ENCODE measurements around the gene ARL8B. TPM values are rescaled to one million over a fixed set of nuclear protein-coding genes. Genes with fewer than 3 reads are reported as not detected.

The ARL8B gene
- total RNA-seq, 1 donor from 2014 or later = 39.3 TPM

DNA sequence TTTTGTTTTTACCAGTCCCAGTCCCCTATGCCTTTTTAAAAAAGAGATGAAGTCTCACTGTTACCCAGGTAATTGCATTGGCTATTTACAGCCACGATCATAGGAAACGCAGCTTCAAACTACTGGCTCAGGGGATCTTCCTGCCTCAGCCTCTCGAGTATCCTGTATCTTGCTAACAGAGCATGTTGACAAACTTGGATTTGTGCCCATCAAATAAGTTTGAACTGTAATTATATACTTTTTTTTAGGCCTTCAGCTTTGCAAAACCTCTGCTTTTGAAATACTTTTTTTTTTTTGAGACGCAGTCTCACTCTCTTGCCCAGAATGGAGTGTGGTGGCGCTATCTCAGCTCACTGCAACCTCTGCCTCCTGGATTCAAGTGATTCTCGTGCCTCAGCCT is 62.4 kb downstream of the ARL8B start:
- H3K9ac ChIP-seq = no peak overlapping the region
- H3K4me2 ChIP-seq = no peak overlapping the region
- Mint-ChIP-seq H3K27ac (no peak overlapping the region), H3K4me3 (no peak overlapping the region), H3K9me3 (no peaks in the 10 kb centered on the region), H3K36me3 (peaks cover 6% of the 10 kb centered on the region), H3K4me1 (peaks cover 18% of the 10 kb centered on the region), H3K27me3 (ENCODE audit: insufficient read depth, low read depth) (peaks cover 6% of the 10 kb centered on the region)
- H3K36me3 ChIP-seq = no peaks in the 10 kb centered on the region
- H3K4me3 ChIP-seq = no peak overlapping the region
- DNase-seq (ENCODE audit: low spot score) = no peak
- no peak overlapping the region for H3K27ac ChIP-seq
- TF ChIP-seq, protein P1, sequence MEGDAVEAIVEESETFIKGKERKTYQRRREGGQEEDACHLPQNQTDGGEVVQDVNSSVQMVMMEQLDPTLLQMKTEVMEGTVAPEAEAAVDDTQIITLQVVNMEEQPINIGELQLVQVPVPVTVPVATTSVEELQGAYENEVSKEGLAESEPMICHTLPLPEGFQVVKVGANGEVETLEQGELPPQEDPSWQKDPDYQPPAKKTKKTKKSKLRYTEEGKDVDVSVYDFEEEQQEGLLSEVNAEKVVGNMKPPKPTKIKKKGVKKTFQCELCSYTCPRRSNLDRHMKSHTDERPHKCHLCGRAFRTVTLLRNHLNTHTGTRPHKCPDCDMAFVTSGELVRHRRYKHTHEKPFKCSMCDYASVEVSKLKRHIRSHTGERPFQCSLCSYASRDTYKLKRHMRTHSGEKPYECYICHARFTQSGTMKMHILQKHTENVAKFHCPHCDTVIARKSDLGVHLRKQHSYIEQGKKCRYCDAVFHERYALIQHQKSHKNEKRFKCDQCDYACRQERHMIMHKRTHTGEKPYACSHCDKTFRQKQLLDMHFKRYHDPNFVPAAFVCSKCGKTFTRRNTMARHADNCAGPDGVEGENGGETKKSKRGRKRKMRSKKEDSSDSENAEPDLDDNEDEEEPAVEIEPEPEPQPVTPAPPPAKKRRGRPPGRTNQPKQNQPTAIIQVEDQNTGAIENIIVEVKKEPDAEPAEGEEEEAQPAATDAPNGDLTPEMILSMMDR (IDR thresholded peaks at IDR 0.05) = no peak
- TF ChIP-seq EZH2 (IDR thresholded peaks at IDR 0.05) = no peak
- TF ChIP-seq EZH2phosphoT487 (IDR thresholded peaks at IDR 0.05) = no peak
- H3K9me3 ChIP-seq (ENCODE audit: low read depth) = no peaks in the 10 kb centered on the region
- H4K20me1 ChIP-seq (ENCODE audit: low read depth) = peaks cover 15% of the 10 kb centered on the region
- peaks cover 20% of the 10 kb centered on the region for H3K27me3 ChIP-seq
- H3F3A ChIP-seq (ENCODE audit: low read depth) = peaks cover 6% of the 10 kb centered on the region
- H2AFZ ChIP-seq (replicated peaks) = no peak overlapping the region
- peaks cover 16% of the 10 kb centered on the region for H3K79me2 ChIP-seq (ENCODE audit: low read depth)
- no peaks in the 10 kb centered on the region for H3K4me1 ChIP-seq

DNA sequence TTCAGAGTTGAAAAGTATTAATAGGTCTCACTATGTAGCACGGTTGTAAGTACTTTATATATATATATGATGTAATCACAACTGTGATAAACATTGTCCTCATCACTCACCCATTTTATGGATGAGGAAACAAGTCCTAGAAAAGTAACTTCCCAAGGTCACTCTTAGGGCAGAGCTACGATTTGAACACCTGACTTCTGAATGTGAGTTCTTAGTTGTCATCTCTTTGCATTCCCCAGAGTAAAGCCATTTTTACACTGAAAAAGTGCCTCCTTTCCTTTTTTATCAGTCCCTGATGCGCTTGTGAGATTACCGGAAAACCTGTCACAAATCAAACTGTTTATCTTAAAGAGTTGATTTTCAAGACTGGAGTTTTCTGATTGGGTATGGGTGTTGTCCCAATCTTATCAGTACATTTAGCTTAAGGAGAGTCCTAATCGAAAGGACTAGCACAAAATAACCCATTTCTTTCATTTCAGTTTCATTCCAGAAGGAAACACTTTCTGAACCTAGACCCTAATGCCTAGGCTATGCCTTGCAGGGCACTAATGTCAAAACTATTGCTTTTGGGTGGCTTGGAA is 63.1 kb downstream of the ARL8B start:
- TF ChIP-seq EZH2phosphoT487 (IDR thresholded peaks at IDR 0.05) = no peak
- no peak for TF ChIP-seq EZH2 (IDR thresholded peaks at IDR 0.05)
- TF ChIP-seq, protein P1 (IDR thresholded peaks at IDR 0.05) = no peak
- H3K4me3 Mint-ChIP-seq = no peak overlapping the region
- peaks cover 24% of the 10 kb centered on the region for H3K4me1 Mint-ChIP-seq
- no peak overlapping the region for H3K9ac ChIP-seq
- peaks cover 6% of the 10 kb centered on the region for H3F3A ChIP-seq (ENCODE audit: low read depth)
- peaks cover 23% of the 10 kb centered on the region for H3K79me2 ChIP-seq (ENCODE audit: low read depth)
- no peak overlapping the region for H3K4me3 ChIP-seq
- peaks cover 20% of the 10 kb centered on the region for H3K27me3 ChIP-seq
- no peaks in the 10 kb centered on the region for H3K36me3 ChIP-seq
- no peak for DNase-seq (ENCODE audit: low spot score)
- H3K9me3 Mint-ChIP-seq = no peaks in the 10 kb centered on the region
- H2AFZ ChIP-seq (replicated peaks) = no peak overlapping the region
- no peaks in the 10 kb centered on the region for H3K9me3 ChIP-seq (ENCODE audit: low read depth)
- H4K20me1 ChIP-seq (ENCODE audit: low read depth) = peaks cover 15% of the 10 kb centered on the region
- no peak overlapping the region for H3K27ac Mint-ChIP-seq
- H3K36me3 Mint-ChIP-seq = peaks cover 11% of the 10 kb centered on the region
- no peaks in the 10 kb centered on the region for H3K4me1 ChIP-seq
- no peak overlapping the region for H3K27ac ChIP-seq
- no peak overlapping the region for H3K4me2 ChIP-seq
- peaks cover 6% of the 10 kb centered on the region for H3K27me3 Mint-ChIP-seq (ENCODE audit: insufficient read depth, low read depth)

DNA sequence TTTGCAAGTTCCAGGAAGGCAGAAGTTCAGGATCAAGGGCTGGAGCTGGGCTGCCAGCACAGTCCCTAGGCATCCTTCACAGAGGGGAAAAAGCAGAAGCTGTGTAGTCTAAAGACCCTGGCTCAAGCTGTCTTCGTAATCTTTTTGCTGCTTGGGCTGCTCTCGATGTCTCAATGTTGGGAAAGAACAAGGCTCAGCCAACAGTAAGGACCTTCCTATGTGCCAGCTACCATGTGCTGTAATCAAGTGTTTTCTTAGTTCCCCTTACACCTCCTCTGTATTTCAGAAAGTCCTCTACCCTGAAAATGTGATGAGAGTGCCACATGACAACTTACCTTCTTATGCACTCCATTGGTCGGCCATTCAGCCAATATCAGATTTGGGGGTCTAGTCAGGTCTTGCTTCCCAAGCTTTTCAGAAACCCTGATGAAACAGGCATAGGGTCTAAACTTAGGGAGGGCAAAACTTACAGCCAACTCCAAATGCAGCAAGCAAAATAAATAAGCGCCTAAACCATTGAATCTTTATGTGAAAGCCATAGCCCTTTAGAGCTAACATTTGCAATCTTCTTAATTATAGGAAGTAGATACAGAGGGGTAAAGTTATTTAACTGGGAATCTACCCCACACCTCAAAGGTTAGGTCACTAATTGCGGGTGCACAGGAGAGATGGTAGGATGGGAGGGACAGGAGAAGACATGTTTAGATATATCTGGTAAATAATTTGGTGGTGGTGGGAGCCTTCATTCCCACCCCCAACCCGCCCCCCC is 64.2 kb downstream of the ARL8B start:
- Histone ChIP-seq H3F3A (ENCODE audit: low read depth) (peaks cover 6% of the 10 kb centered on the region), H3K79me2 (ENCODE audit: low read depth) (peaks cover 33% of the 10 kb centered on the region), H3K36me3 (no peaks in the 10 kb centered on the region), H4K20me1 (ENCODE audit: low read depth) (peaks cover 15% of the 10 kb centered on the region), H3K27me3 (peaks cover 20% of the 10 kb centered on the region), H3K4me3 (peak overlapping the region; percentile 75), H3K9ac (no peak overlapping the region), H2AFZ (replicated peaks) (no peak overlapping the region), H3K4me2 (peak overlapping the region; percentile 86), H3K9me3 (ENCODE audit: low read depth) (no peaks in the 10 kb centered on the region), H3K27ac (no peak overlapping the region), H3K4me1 (no peaks in the 10 kb centered on the region)
- Mint-ChIP-seq H3K36me3 (peaks cover 12% of the 10 kb centered on the region), H3K27me3 (ENCODE audit: insufficient read depth, low read depth) (peaks cover 6% of the 10 kb centered on the region), H3K4me1 (peaks cover 25% of the 10 kb centered on the region), H3K9me3 (no peaks in the 10 kb centered on the region), H3K4me3 (peak overlapping the region; percentile 91), H3K27ac (no peak overlapping the region)
- TF ChIP-seq, protein P1 (IDR thresholded peaks at IDR 0.05) = no peak
- TF ChIP-seq EZH2 (IDR thresholded peaks at IDR 0.05) (no peak), EZH2phosphoT487 (IDR thresholded peaks at IDR 0.05) (no peak)
- DNase-seq (ENCODE audit: low spot score) = no peak
